CD8-positive, alpha-beta memory T cell (primary cell): ENCODE measurements around the gene DFFB. TPM values are rescaled to one million over a fixed set of nuclear protein-coding genes. Genes with fewer than 3 reads are reported as not detected.

Source experiments
- CTCF ChIA-PET: fragments of 350-600 bp; sonication (Branson Sonifier 250); formaldehyde crosslinking; loops from one replicate; lab custom pipeline; 2021; ENCODE audit warnings: antibody characterized with exemption; lab: Charles Lee
- POLR2A ChIA-PET: fragments of 350-600 bp; sonication (Branson Sonifier 250); formaldehyde crosslinking; loops from one replicate; lab custom pipeline; 2021; ENCODE audit warnings: antibody characterized with exemption; lab: Charles Lee
- DNase-seq, 5 donors: peaks; one replicate each; pipeline versions ENCODE4 v3.0.0 to v3.0.0-alpha.2; 2020 to 2022; ENCODE audit warnings: mixed read lengths in 1 of 5
- H3K27ac ChIP-seq: one replicate; pipeline ENCODE4 v1.7.0; 2013; ENCODE audit warnings: low read depth, mild to moderate bottlenecking, low read length, moderate library complexity
- H3K27me3 ChIP-seq: 2 replicates; pipeline ENCODE4 v1.7.0; 2013; ENCODE audit warnings: low read length, mild to moderate bottlenecking; ENCODE audit not compliant: insufficient read depth, poor library complexity, severe bottlenecking
- H3K36me3 ChIP-seq: 2 replicates; pipeline ENCODE4 v1.7.0; 2013; ENCODE audit warnings: mild to moderate bottlenecking, low read length, moderate library complexity; ENCODE audit not compliant: insufficient read depth
- H3K4me1 ChIP-seq: 2 replicates; pipeline ENCODE4 v1.7.0; 2013; ENCODE audit warnings: mild to moderate bottlenecking, low read length, moderate library complexity; ENCODE audit not compliant: insufficient read depth
- H3K4me3 ChIP-seq: 2 replicates; pipeline ENCODE4 v1.7.0; 2013; ENCODE audit warnings: mild to moderate bottlenecking, low read length
- H3K9me3 ChIP-seq: 2 replicates; pipeline ENCODE4 v1.7.0; 2013; ENCODE audit warnings: mild to moderate bottlenecking, low read length
- H3K27ac Mint-ChIP-seq, 8 donors: one replicate each; pipeline ENCODE4 v1.8.0; 2020 to 2021; ENCODE audit warnings: mixed read lengths in 8 of 8, mild to moderate bottlenecking in 6 of 8, inconsistent platforms in 3 of 8, moderate library complexity in 3 of 8
- H3K27me3 Mint-ChIP-seq, 2 donors: one replicate each; pipeline ENCODE4 v1.8.0; 2020 to 2021; ENCODE audit warnings: mixed read lengths in 2 of 2, mild to moderate bottlenecking in 1 of 2, moderate library complexity in 1 of 2
- H3K36me3 Mint-ChIP-seq, 3 donors: one replicate each; pipeline ENCODE4 v1.8.0; 2020 to 2021; ENCODE audit warnings: mixed read lengths in 3 of 3, inconsistent platforms in 1 of 3, mild to moderate bottlenecking in 1 of 3
- H3K4me1 Mint-ChIP-seq, 3 donors: one replicate each; pipeline ENCODE4 v1.8.0; 2020 to 2021; ENCODE audit warnings: mixed read lengths in 3 of 3, inconsistent platforms in 1 of 3, mild to moderate bottlenecking in 1 of 3
- H3K4me3 Mint-ChIP-seq, 7 donors: one replicate each; pipeline ENCODE4 v1.8.0; 2020 to 2021; ENCODE audit warnings: mixed read lengths in 7 of 7, mild to moderate bottlenecking in 6 of 7, moderate library complexity in 4 of 7, inconsistent platforms in 2 of 7
- H3K9me3 Mint-ChIP-seq, 5 donors: one replicate each; pipeline ENCODE4 v1.8.0; 2020 to 2022; ENCODE audit warnings: mixed read lengths in 5 of 5, mild to moderate bottlenecking in 3 of 5, moderate library complexity in 2 of 5, inconsistent platforms in 1 of 5
- polyA plus RNA-seq: library from polyadenylated mRNA; unstranded; fragments of 300-500 nt; fragmentation: Illumina TruSeq; gene quantifications from one replicate; pipeline ENCODE4 v1.2.3, GENCODE V29; 2021
- total RNA-seq, 2 experiments: library from RNA; stranded (reverse); gene quantifications; one replicate each; pipeline ENCODE4 v1.2.3, GENCODE V29; 2021

The DFFB gene
- total and polyA plus RNA-seq, 3 experiments from 2014 or later: 8.3 to 14.6 (median 10.9) TPM

DNA sequence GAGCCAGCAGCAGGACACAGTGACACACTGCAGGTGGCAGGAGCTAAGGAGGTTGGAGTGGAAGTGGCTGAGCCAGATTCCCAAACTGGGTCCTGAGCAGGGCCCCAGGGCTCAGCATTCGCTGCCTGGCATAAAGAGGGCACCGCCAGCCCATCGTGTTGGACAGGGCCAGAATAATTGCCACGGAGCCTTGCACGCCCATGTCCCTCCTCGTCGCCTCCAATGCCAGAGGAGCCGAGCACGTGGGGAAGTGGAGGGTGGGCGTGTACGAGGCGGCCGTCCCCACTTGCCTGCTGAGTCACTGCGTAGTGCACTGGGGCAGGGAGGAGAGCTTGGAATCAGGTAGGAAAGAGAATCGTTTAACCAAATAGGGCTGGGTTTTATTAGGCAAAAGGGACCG, 34.9 kb upstream of the DFFB start:
- H3K4me1 ChIP-seq: no peaks in the 10 kb centered on the region
- ChIA-PET CTCF (no interaction called here), POLR2A (no interaction called here)
- DNase-seq: no peak
- no peaks in the 10 kb centered on the region for H3K27me3 ChIP-seq
- no peaks in the 10 kb centered on the region for H3K27me3 Mint-ChIP-seq
- peaks cover 0 to 87% (median 24%) of the 10 kb centered on the region in 3 donors for H3K36me3 Mint-ChIP-seq
- no peak overlapping the region for H3K27ac ChIP-seq
- H3K4me3 ChIP-seq: no peak overlapping the region
- no peaks in the 10 kb centered on the region for H3K9me3 ChIP-seq
- no peaks in the 10 kb centered on the region for H3K4me1 Mint-ChIP-seq
- peaks cover 21% of the 10 kb centered on the region for H3K36me3 ChIP-seq
- H3K27ac Mint-ChIP-seq: no peak overlapping the region
- H3K9me3 Mint-ChIP-seq: no peaks in the 10 kb centered on the region
- H3K4me3 Mint-ChIP-seq: no peak overlapping the region

DNA sequence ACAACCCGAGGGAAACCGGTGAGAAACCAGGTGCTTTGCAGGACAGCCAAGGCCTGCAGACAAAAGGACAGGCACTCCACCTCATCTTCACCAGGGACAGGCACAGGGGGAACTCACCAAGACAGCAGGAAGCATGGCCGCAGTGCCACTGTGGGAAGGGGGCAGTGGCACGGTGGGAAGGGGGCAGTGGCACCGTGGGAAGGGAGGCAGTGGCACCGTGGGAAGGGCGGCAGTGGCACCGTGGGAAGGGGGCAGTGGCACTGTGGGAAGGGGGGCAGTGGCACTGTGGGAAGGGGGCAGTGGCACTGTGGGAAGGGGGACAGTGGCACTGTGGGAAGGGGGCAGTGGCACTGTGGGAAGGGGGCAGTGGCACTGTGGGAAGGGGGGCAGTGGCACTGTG, 32.6 kb upstream of the DFFB start:
- Mint-ChIP-seq H3K27me3 (no peaks in the 10 kb centered on the region), H3K9me3 (no peaks in the 10 kb centered on the region), H3K27ac (no peak overlapping the region), H3K36me3 (peaks cover 9 to 94% (median 27%) of the 10 kb centered on the region in 3 donors), H3K4me1 (no peaks in the 10 kb centered on the region), H3K4me3 (no peak overlapping the region)
- DNase-seq: no peak
- CTCF ChIA-PET: no interaction called here
- Histone ChIP-seq H3K4me1 (no peaks in the 10 kb centered on the region), H3K27ac (no peak overlapping the region), H3K9me3 (no peaks in the 10 kb centered on the region), H3K27me3 (no peaks in the 10 kb centered on the region), H3K36me3 (peaks cover 36% of the 10 kb centered on the region), H3K4me3 (no peak overlapping the region)
- POLR2A ChIA-PET: no interaction called here

- Mint-ChIP-seq H3K36me3 (peaks cover 10 to 94% (median 26%) of the 10 kb centered on the region in 3 donors), H3K4me3 (no peak overlapping the region), H3K27ac (no peak overlapping the region), H3K27me3 (no peaks in the 10 kb centered on the region), H3K4me1 (no peaks in the 10 kb centered on the region), H3K9me3 (no peaks in the 10 kb centered on the region)
- DNase-seq: no peak
- peaks cover 38% of the 10 kb centered on the region for H3K36me3 ChIP-seq
- ChIA-PET CTCF (no interaction called here), POLR2A (no interaction called here)
- no peaks in the 10 kb centered on the region for H3K9me3 ChIP-seq
- no peak overlapping the region for H3K4me3 ChIP-seq
- no peak overlapping the region for H3K27ac ChIP-seq
- no peaks in the 10 kb centered on the region for H3K27me3 ChIP-seq
- no peaks in the 10 kb centered on the region for H3K4me1 ChIP-seq
These were observed 31.9 kb upstream of the DFFB start for GRCh38 chr1:3825356-3825755.

- ChIA-PET POLR2A (no interaction called here), CTCF (no interaction called here)
- H3K27ac Mint-ChIP-seq: no peak overlapping the region
- H3K4me3 Mint-ChIP-seq: no peak overlapping the region
- H3K9me3 Mint-ChIP-seq: no peaks in the 10 kb centered on the region
- no peaks in the 10 kb centered on the region for H3K27me3 ChIP-seq
- no peak for DNase-seq
- H3K27ac ChIP-seq: no peak overlapping the region
- no peaks in the 10 kb centered on the region for H3K9me3 ChIP-seq
- no peaks in the 10 kb centered on the region for H3K27me3 Mint-ChIP-seq
- peaks cover 48% of the 10 kb centered on the region for H3K36me3 ChIP-seq
- no peak overlapping the region for H3K4me3 ChIP-seq
- H3K4me1 ChIP-seq: no peaks in the 10 kb centered on the region
- no peaks in the 10 kb centered on the region for H3K4me1 Mint-ChIP-seq
- peaks cover 10 to 93% (median 30%) of the 10 kb centered on the region in 3 donors for H3K36me3 Mint-ChIP-seq
These were observed 29.4 kb upstream of the DFFB start for GRCh38 chr1:3827813-3828307.

- no peak overlapping the region for H3K27ac Mint-ChIP-seq
- Histone ChIP-seq H3K9me3 (no peaks in the 10 kb centered on the region), H3K36me3 (peaks cover 43% of the 10 kb centered on the region), H3K4me3 (no peak overlapping the region), H3K27me3 (no peaks in the 10 kb centered on the region), H3K4me1 (no peaks in the 10 kb centered on the region), H3K27ac (no peak overlapping the region)
- H3K36me3 Mint-ChIP-seq: peaks cover 10 to 92% (median 33%) of the 10 kb centered on the region in 3 donors
- no peaks in the 10 kb centered on the region for H3K9me3 Mint-ChIP-seq
- DNase-seq: no peak
- H3K4me1 Mint-ChIP-seq: no peaks in the 10 kb centered on the region
- ChIA-PET POLR2A (interaction anchor here (0.5 kb wide), 1 partner anchor 57 kb away, joined by 3 read pairs; no protein-coding TSS in a partner anchor), CTCF (interaction anchor here (1.3 kb wide), 1 partner anchor 29 kb away, joined by 4 read pairs; the partner anchor contains the start of genes CEP104 and DFFB)
- no peaks in the 10 kb centered on the region for H3K27me3 Mint-ChIP-seq
- H3K4me3 Mint-ChIP-seq: no peak overlapping the region
These were observed 28.9 kb upstream of the DFFB start for GRCh38 chr1:3828391-3828790.

- H3K27me3 Mint-ChIP-seq: no peaks in the 10 kb centered on the region
- Histone ChIP-seq H3K36me3 (peaks cover 37% of the 10 kb centered on the region), H3K4me1 (no peaks in the 10 kb centered on the region), H3K27me3 (no peaks in the 10 kb centered on the region), H3K9me3 (no peaks in the 10 kb centered on the region), H3K4me3 (no peak overlapping the region), H3K27ac (no peak overlapping the region)
- no peaks in the 10 kb centered on the region for H3K9me3 Mint-ChIP-seq
- ChIA-PET POLR2A (no interaction called here), CTCF (no interaction called here)
- H3K4me3 Mint-ChIP-seq: no peak overlapping the region
- H3K4me1 Mint-ChIP-seq: no peaks in the 10 kb centered on the region
- DNase-seq: no peak
- H3K36me3 Mint-ChIP-seq: peaks cover 10 to 86% (median 31%) of the 10 kb centered on the region in 3 donors
- H3K27ac Mint-ChIP-seq: no peak overlapping the region
These were observed 25.6 kb upstream of the DFFB start for GRCh38 chr1:3831689-3832088.

DNA sequence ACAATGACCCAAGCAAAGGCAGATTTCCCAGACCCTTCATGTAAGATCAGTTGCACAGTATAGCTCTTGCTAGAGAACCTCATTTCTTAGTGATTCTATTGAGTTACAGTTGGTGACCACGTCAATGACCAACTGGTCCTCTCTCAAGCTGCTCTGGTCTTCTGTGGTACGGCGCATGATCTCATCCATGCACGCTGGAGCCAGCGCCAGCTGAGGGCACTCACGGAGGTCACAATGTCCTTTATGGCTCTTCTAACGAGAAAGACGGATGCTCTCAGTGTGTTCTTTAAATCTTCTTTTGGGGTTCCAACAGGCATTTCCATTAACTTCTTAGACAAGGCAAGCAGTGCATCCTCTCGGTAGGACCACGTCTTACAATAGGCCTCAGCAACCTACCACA, 22.6 kb upstream of the DFFB start:
- Mint-ChIP-seq H3K9me3 (peaks cover 0 to 4% (median 0%) of the 10 kb centered on the region in 5 donors), H3K4me1 (no peaks in the 10 kb centered on the region), H3K27ac (no peak overlapping the region), H3K36me3 (peaks cover 29 to 87% (median 45%) of the 10 kb centered on the region in 3 donors), H3K27me3 (no peaks in the 10 kb centered on the region), H3K4me3 (no peak overlapping the region)
- Histone ChIP-seq H3K27ac (no peak overlapping the region), H3K9me3 (no peaks in the 10 kb centered on the region), H3K4me3 (no peak overlapping the region), H3K4me1 (no peaks in the 10 kb centered on the region), H3K27me3 (no peaks in the 10 kb centered on the region), H3K36me3 (peaks cover 45% of the 10 kb centered on the region)
- DNase-seq: no peak
- POLR2A ChIA-PET: no interaction called here
- CTCF ChIA-PET: no interaction called here

GRCh38 chr1:3836421-3836820, 20.9 kb upstream of the DFFB start:
- CTCF ChIA-PET: no interaction called here
- Histone ChIP-seq H3K4me1 (no peaks in the 10 kb centered on the region), H3K4me3 (no peak overlapping the region), H3K9me3 (no peaks in the 10 kb centered on the region), H3K27ac (no peak overlapping the region), H3K36me3 (peaks cover 32% of the 10 kb centered on the region), H3K27me3 (no peaks in the 10 kb centered on the region)
- Mint-ChIP-seq H3K4me1 (no peaks in the 10 kb centered on the region), H3K27ac (no peak overlapping the region), H3K36me3 (peaks cover 29 to 85% (median 44%) of the 10 kb centered on the region in 3 donors), H3K4me3 (no peak overlapping the region), H3K9me3 (peaks cover 0 to 4% (median 0%) of the 10 kb centered on the region in 5 donors), H3K27me3 (no peaks in the 10 kb centered on the region)
- POLR2A ChIA-PET: no interaction called here
- DNase-seq: no peak
